A549 (cell line): ENCODE measurements around the gene MOV10L1. TPM values are rescaled to one million over a fixed set of nuclear protein-coding genes. Genes with fewer than 3 reads are reported as not detected.

ENCODE experiments used
- ATAC-seq, 2 experiments: fragments of 200-7000 bp in 1 of 2; fragments of >200 bp in 1 of 2; cut with Nextera tagmentation in 1 of 2; cut with Tn5 transposase in 1 of 2; 3 replicates each; pipeline versions ENCODE4 v1.8.0 to v1.9.1; 2018 to 2020; ENCODE audit warnings: mild to moderate bottlenecking in 1 of 2, moderate library complexity in 1 of 2
- CTCF ChIA-PET: fragments of 300-600 bp; sonication (Branson Sonifier 250); formaldehyde crosslinking; extraction: SDS; loops from one replicate; lab custom pipeline; 2021; ENCODE audit warnings: antibody characterized with exemption, inconsistent platforms; lab: Yijun Ruan, JAX
- POLR2A ChIA-PET: fragments of 350-600 bp; formaldehyde crosslinking; extraction: SDS; loops from one replicate; lab custom pipeline; 2021; ENCODE audit warnings: antibody characterized with exemption, inconsistent platforms; lab: Yijun Ruan, JAX
- DNase-seq, 2 experiments: peaks; one replicate each; pipeline versions ENCODE4 v3.0.0 to v3.0.0-alpha.2; 2011 to 2016; ENCODE audit warnings: low read depth in 1 of 2, low spot score in 1 of 2
- FAIRE-seq: peaks from 2 replicates; lab custom pipeline; 2011; peaks lifted over from hg19 to GRCh38; lab: Jason Lieb, UNC
- H3K27ac ChIP-seq, 2 experiments: fragments of >200 bp; sonication (Bioruptor Twin); formaldehyde crosslinking; 3 replicates each; pipeline ENCODE4 v1.5.1; 2016 to 2017
- H3K4me1 ChIP-seq: fragments of >200 bp; sonication (Bioruptor Twin); formaldehyde crosslinking; 3 replicates; pipeline ENCODE4 v1.6.1; 2016
- H3K4me2 ChIP-seq: fragments of >200 bp; sonication (Bioruptor Twin); formaldehyde crosslinking; 3 replicates; pipeline ENCODE4 v1.6.1; 2016
- H3K4me3 ChIP-seq: fragments of >200 bp; sonication (Bioruptor Twin); formaldehyde crosslinking; 3 replicates; pipeline ENCODE4 v1.5.1; 2016
- H3K9me3 ChIP-seq: fragments of >200 bp; sonication (Bioruptor Twin); formaldehyde crosslinking; 3 replicates; pipeline ENCODE4 v1.6.1; 2016
- ATOH8 ChIP-seq: fragments of 250-450 bp; sonication (Bioruptor Pico); IDR thresholded peaks from 2 replicates; pipeline ENCODE4 v1.5.0; 2020; ENCODE audit warnings: low read depth, mild to moderate bottlenecking, moderate library complexity
- BHLHE40 ChIP-seq: IDR thresholded peaks from 2 replicates; pipeline ENCODE4 v1.6.1; 2012; ENCODE audit warnings: low read depth, low read length, inconsistent platforms
- CEBPB ChIP-seq, 2 experiments: fragments of >200 bp in 1 of 2; sonication (Bioruptor Twin) in 1 of 2; formaldehyde crosslinking in 1 of 2; IDR thresholded peaks; 2 replicates each; pipeline ENCODE4 v1.6.1; 2012 to 2016
- EP300 ChIP-seq, 2 experiments: fragments of >200 bp; sonication (Bioruptor Twin); formaldehyde crosslinking; IDR thresholded peaks; 2 replicates in 1 of 2; 3 replicates in 1 of 2; pipeline ENCODE4 v1.6.1; 2016 to 2017
- FOSB ChIP-seq: fragments of 250-450 bp; sonication (Bioruptor Pico); IDR thresholded peaks from 2 replicates; pipeline ENCODE4 v1.5.0; 2020; ENCODE audit warnings: mild to moderate bottlenecking, moderate library complexity
- FOXS1 ChIP-seq: fragments of 250-450 bp; sonication (Bioruptor Pico); IDR thresholded peaks from 2 replicates; pipeline ENCODE4 v1.5.0; 2020; ENCODE audit warnings: mild to moderate bottlenecking, moderate library complexity
- GATA3 ChIP-seq: IDR thresholded peaks from 2 replicates; pipeline ENCODE4 v1.6.1; 2012; ENCODE audit warnings: borderline replicate concordance
- HES2 ChIP-seq: fragments of >200 bp; sonication (Bioruptor Twin); formaldehyde crosslinking; IDR thresholded peaks from 2 replicates; pipeline ENCODE4 v1.6.1; 2016
- HEYL ChIP-seq: fragments of 250-450 bp; sonication (Bioruptor Pico); IDR thresholded peaks from 2 replicates; pipeline ENCODE4 v1.8.0; 2021; ENCODE audit warnings: mild to moderate bottlenecking, moderate library complexity
- JUNB ChIP-seq: fragments of >200 bp; sonication (Bioruptor Twin); formaldehyde crosslinking; IDR thresholded peaks from 2 replicates; pipeline ENCODE4 v1.6.1; 2016
- PHF8 ChIP-seq: fragments of 200-600 bp; sonication (generic); IDR thresholded peaks from 2 replicates; pipeline ENCODE4 v1.6.1; 2016; ENCODE audit warnings: low read depth, mild to moderate bottlenecking, antibody characterized with exemption, moderate library complexity, borderline replicate concordance
- RAD21 ChIP-seq, 2 experiments: fragments of >200 bp in 1 of 2; sonication (Bioruptor Twin) in 1 of 2; formaldehyde crosslinking in 1 of 2; IDR thresholded peaks in 1 of 2; conservative IDR thresholded peaks in 1 of 2; 2 replicates in 1 of 2; 3 replicates in 1 of 2; pipeline ENCODE4 v1.6.1; 2012 to 2018; ENCODE audit warnings: inconsistent platforms in 1 of 2
- RCOR1 ChIP-seq: fragments of 150-350 bp; IDR thresholded peaks from 2 replicates; pipeline ENCODE4 v1.6.1; 2014; ENCODE audit warnings: antibody characterized with exemption, low read length, low read depth
- REST ChIP-seq: fragments of 200-600 bp; sonication (generic); IDR thresholded peaks from 2 replicates; pipeline ENCODE4 v1.6.1; 2016; ENCODE audit warnings: antibody characterized with exemption, mild to moderate bottlenecking, moderate library complexity
- RFX5 ChIP-seq: fragments of 450-650 bp; IDR thresholded peaks from 2 replicates; pipeline ENCODE4 v1.7.1; 2014; ENCODE audit warnings: antibody characterized with exemption, mild to moderate bottlenecking, moderate library complexity
- SMC3 ChIP-seq: fragments of >200 bp; sonication (Bioruptor Twin); formaldehyde crosslinking; IDR thresholded peaks from 3 replicates; pipeline ENCODE4 v1.6.1; 2018; ENCODE audit warnings: inconsistent platforms
- SREBF2 ChIP-seq: fragments of 450-650 bp; IDR thresholded peaks from 2 replicates; pipeline ENCODE4 v1.6.1; 2014; ENCODE audit warnings: mild to moderate bottlenecking, moderate library complexity
- TFCP2L1 ChIP-seq: fragments of 250-450 bp; sonication (Bioruptor Pico); IDR thresholded peaks from 2 replicates; pipeline ENCODE4 v1.5.0; 2021; ENCODE audit warnings: mild to moderate bottlenecking
- USF2 ChIP-seq: fragments of 450-650 bp; IDR thresholded peaks from 2 replicates; pipeline ENCODE4 v1.6.1; 2014; ENCODE audit warnings: antibody characterized with exemption
- ZC3H11A ChIP-seq: fragments of 450-650 bp; IDR thresholded peaks from 2 replicates; pipeline ENCODE4 v1.6.1; 2014; ENCODE audit warnings: antibody characterized with exemption, mild to moderate bottlenecking
- WGBS: methylation state at CpG from one replicate; pipeline ENCODE4 v1.1.6; 2017; ENCODE audit errors: missing lambda C conversion rate; 5-methylcytosine and 5-hydroxymethylcytosine counted together
- polyA plus RNA-seq, 4 experiments: library from polyadenylated mRNA; depleted of rRNA in 3 of 4; stranded (reverse); fragments of >200 nt; fragmentation: RNase III in 1 of 4; extraction: RNeasy Plus Mini Kit Qiagen cat#74134 plus additional on column Dnase treatment in 1 of 4; gene quantifications; 2 replicates in 3 of 4; 3 replicates in 1 of 4; pipeline ENCODE4 v1.2.3, GENCODE V29; 2011 to 2017

Gene MOV10L1
- polyA plus RNA-seq, 2 of the 4 experiments (the other 2 are of a cell fraction), result 0.04 TPM

- FAIRE-seq, result no peak
- DNase-seq, result no peak
- CTCF ChIA-PET, result interaction anchor here (0.5 to 0.7 kb wide), 2 partner anchors 33 to 163 kb away, joined by 3 read pairs; no protein-coding TSS in a partner anchor
- no peak overlapping the region for H3K4me3 ChIP-seq
- no peaks in the 10 kb centered on the region for H3K9me3 ChIP-seq
- POLR2A ChIA-PET, result no interaction called here
- TF ChIP-seq USF2 (no peak), EP300 (IDR thresholded peaks at IDR 0.05) (no peak), ZC3H11A (no peak), HES2 (no peak), TFCP2L1 (CRISPR knock-in tag) (no peak), FOSB (CRISPR knock-in tag) (no peak), BHLHE40 (no peak), RCOR1 (no peak), REST (no peak), GATA3 (no peak), PHF8 (no peak), SREBF2 (no peak)
- H3K27ac ChIP-seq, result no peak overlapping the region
- no peak overlapping the region for H3K4me2 ChIP-seq
- no peak for ATAC-seq
- WGBS, result 83% methylated on average over 3 of the region's 23 CpGs
- peaks cover 3% of the 10 kb centered on the region; the same call in 2 of the 3 replicates for H3K4me1 ChIP-seq
These were observed 26.0 kb upstream of the MOV10L1 start for GRCh38 chr22:50063589-50064393.

- no peak for TF ChIP-seq PHF8
- no peak for TF ChIP-seq ZC3H11A
- no peak for TF ChIP-seq SMC3
- no peak for TF ChIP-seq ATOH8 (CRISPR knock-in tag)
- no peak for TF ChIP-seq FOXS1
- TF ChIP-seq USF2, result no peak
- no peak for TF ChIP-seq CEBPB (IDR thresholded peaks at IDR 0.05)
- TF ChIP-seq SREBF2, result no peak
- TF ChIP-seq RFX5, result no peak
- TF ChIP-seq JUNB, result no peak
- no peak for TF ChIP-seq RAD21 (conservative IDR thresholded peaks at IDR 0.05 in 1 of 2, IDR thresholded peaks at IDR 0.05 in 1 of 2)
- no peak for TF ChIP-seq HEYL (CRISPR knock-in tag)
- TF ChIP-seq BHLHE40, result no peak
These were observed 25.4 kb upstream of the MOV10L1 start for GRCh38 chr22:50064453-50064852.

More at GRCh38 chr22:50064453-50064852, 25.4 kb upstream of the MOV10L1 start:
- H3K9me3 ChIP-seq, result no peaks in the 10 kb centered on the region
- FAIRE-seq (no peak), DNase-seq (no peak), ATAC-seq (no peak)
- 77% methylated on average over 14 of the region's 18 CpGs for WGBS
- CTCF ChIA-PET, result no interaction called here
- POLR2A ChIA-PET, result no interaction called here
- H3K4me1 ChIP-seq, result no peaks in the 10 kb centered on the region
- H3K4me2 ChIP-seq, result no peak overlapping the region
- no peak overlapping the region for H3K27ac ChIP-seq
- H3K4me3 ChIP-seq, result no peak overlapping the region
